Naive B cell (primary cell): ENCODE data around the gene CLK2. TPM values are rescaled to one million over a fixed set of nuclear protein-coding genes. Genes with fewer than 3 reads are reported as not detected.

ENCODE experiments used
- ATAC-seq, 2 donors: fragments of 150-1000 bp; cut with Tn5 transposase; 2 replicates each; pipeline ENCODE4 v1.10.0; 2021; ENCODE audit warnings: low read depth in 2 of 2, mild to moderate bottlenecking in 2 of 2, moderate library complexity in 2 of 2
- DNase-seq: peaks from one replicate; pipeline ENCODE4 v3.0.0; 2022
- H3K27ac Mint-ChIP-seq, 6 donors: one replicate each; pipeline ENCODE4 v1.8.0; 2020 to 2022; ENCODE audit warnings: mild to moderate bottlenecking in 6 of 6, mixed read lengths in 6 of 6, moderate library complexity in 5 of 6, inconsistent platforms in 2 of 6
- H3K27me3 Mint-ChIP-seq, 3 donors: one replicate each; pipeline ENCODE4 v1.8.0; 2021 to 2022; ENCODE audit warnings: mixed read lengths in 3 of 3, mild to moderate bottlenecking in 1 of 3
- H3K36me3 Mint-ChIP-seq, 2 donors: one replicate each; pipeline ENCODE4 v1.8.0; 2020 to 2022; ENCODE audit warnings: mixed read lengths in 2 of 2, inconsistent platforms in 1 of 2, mild to moderate bottlenecking in 1 of 2
- H3K4me1 Mint-ChIP-seq, 3 donors: one replicate each; pipeline ENCODE4 v1.8.0; 2020 to 2022; ENCODE audit warnings: mixed read lengths in 3 of 3, inconsistent platforms in 1 of 3, mild to moderate bottlenecking in 1 of 3, moderate library complexity in 1 of 3
- H3K4me3 Mint-ChIP-seq, 8 donors: one replicate each; pipeline ENCODE4 v1.8.0; 2020 to 2022; ENCODE audit warnings: mild to moderate bottlenecking in 8 of 8, mixed read lengths in 8 of 8, moderate library complexity in 8 of 8, inconsistent platforms in 2 of 8
- H3K9me3 Mint-ChIP-seq, 7 donors: one replicate each; pipeline ENCODE4 v1.8.0; 2020 to 2022; ENCODE audit warnings: mixed read lengths in 7 of 7, mild to moderate bottlenecking in 5 of 7, inconsistent platforms in 2 of 7, moderate library complexity in 1 of 7
- polyA plus RNA-seq, 6 donors: library from polyadenylated mRNA; unstranded; fragments of 300-500 nt; fragmentation: Illumina TruSeq; gene quantifications; one replicate each; pipeline ENCODE4 v1.2.3, GENCODE V29; 2021; ENCODE audit warnings: low read depth in 6 of 6

CLK2 gene
- polyA plus RNA-seq, 6 donors from 2014 or later: 11.6 to 28.2 (median 18.1) TPM

GRCh38 chr1:155307247-155307740, 34.0 kb upstream of the CLK2 start:
- H3K4me3 Mint-ChIP-seq: peak overlapping the region in 4 of 8 donors; percentile 30 to 99 (median 68)
- peak overlapping the region in 5 of 6 donors; percentile 88 to 98 (median 95) for H3K27ac Mint-ChIP-seq
- H3K4me1 Mint-ChIP-seq: peaks cover 22 to 37% (median 22%) of the 10 kb centered on the region in 3 donors
- DNase-seq (no peak), ATAC-seq (no peak)
- peaks cover 0 to 7% (median 0%) of the 10 kb centered on the region in 3 donors for H3K27me3 Mint-ChIP-seq
- no peaks in the 10 kb centered on the region for H3K9me3 Mint-ChIP-seq
- no peaks in the 10 kb centered on the region for H3K36me3 Mint-ChIP-seq

DNA sequence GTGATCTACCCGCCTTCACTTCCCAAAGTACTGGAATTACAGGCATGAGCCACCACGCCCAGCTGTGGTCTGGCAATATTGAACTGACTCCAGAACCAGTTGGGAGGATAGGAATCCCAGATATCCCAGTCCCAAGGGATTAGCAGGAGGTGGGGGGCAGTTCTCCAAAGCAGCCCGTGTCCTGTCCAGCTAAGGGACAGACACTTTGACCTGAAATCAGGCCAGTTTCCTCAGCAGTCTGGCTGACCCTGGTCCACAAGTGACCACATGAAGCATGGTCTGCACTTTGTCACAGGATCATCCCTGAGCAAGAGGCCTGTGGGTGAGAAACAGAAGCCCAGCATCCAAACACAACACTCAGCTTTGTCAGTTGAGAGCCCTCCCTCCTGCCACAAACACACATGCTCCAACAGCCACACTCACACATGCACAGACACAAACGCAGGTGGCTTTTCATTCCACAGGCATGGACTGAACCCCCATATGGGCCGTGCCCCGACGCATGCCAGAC, 32.6 kb upstream of the CLK2 start:
- Mint-ChIP-seq H3K36me3 (no peaks in the 10 kb centered on the region), H3K9me3 (no peaks in the 10 kb centered on the region), H3K4me1 (peaks cover 14 to 31% (median 16%) of the 10 kb centered on the region in 3 donors), H3K27ac (peak overlapping the region in 1 of 6 donors; percentile 50), H3K4me3 (peak overlapping the region in 2 of 8 donors; percentile 9 to 61), H3K27me3 (peaks cover 0 to 7% (median 0%) of the 10 kb centered on the region in 3 donors)
- ATAC-seq (no peak), DNase-seq (no peak)

DNA sequence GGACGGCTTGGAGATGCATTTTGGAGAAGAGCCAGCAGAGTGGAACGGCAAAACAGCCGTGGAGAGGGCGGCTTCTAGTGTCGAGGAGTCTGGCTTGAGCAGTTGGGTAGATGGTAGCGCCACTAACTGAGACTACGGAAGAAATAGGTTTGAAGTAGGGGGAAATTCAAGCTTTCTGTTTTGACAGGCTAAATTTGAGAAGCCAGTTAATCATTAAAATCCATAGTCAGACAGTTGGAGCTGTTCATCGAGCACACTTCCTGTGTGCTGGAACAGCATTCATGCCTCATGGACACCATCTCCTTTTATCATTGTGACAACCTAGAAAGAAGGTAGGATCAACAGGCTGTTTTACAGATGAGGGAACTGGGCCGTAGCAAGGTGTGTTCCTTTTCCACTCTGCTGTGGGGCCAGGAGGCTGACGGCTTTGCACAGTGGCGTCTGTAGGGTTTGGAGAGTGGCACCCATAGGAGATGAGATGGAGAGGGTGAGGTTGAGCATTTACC, 31.3 kb upstream of the CLK2 start:
- DNase-seq (no peak), ATAC-seq (no peak)
- Mint-ChIP-seq H3K27me3 (peaks cover 0 to 7% (median 0%) of the 10 kb centered on the region in 3 donors), H3K4me3 (peak overlapping the region in 1 of 8 donors; percentile 22), H3K4me1 (peaks cover 6 to 20% (median 9%) of the 10 kb centered on the region in 3 donors), H3K36me3 (no peaks in the 10 kb centered on the region), H3K9me3 (no peaks in the 10 kb centered on the region), H3K27ac (peak overlapping the region in 1 of 6 donors; percentile 66)

DNA sequence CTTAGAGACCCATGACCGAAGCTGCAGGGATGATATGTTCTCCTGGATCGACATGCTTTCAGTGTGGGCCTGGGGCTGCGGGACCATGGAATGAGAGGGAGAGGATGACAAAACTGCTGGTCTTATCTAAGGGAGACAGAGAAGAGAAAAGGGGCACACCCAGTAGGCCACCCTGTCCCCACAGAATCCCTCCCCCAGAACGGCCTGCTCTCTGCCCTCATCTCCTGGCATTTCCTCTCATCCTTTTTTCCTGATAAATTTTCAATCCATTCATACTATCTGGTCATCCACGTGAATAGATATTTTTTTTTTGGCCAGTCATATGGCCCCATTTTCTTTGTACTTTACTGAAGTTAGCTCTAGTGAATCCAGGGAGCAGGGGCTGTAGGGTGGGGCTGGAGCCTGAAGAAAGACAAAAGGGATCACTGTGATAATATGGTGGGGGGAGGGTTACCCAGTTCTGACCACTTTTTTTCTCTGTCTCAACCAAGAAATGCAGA, 28.1 kb upstream of the CLK2 start, which contains the start of gene PKLR:
Gene PKLR, minus strand, starts transcription at position 97 of the 500 bp plus-strand sequence. Its CDS starts 43 bp downstream, at position 54.
- H3K4me3 Mint-ChIP-seq: no peak within 1 kb of the TSS
- peaks cover 15 to 29% (median 18%) of the 10 kb centered on the region in 3 donors for H3K27me3 Mint-ChIP-seq
- H3K4me1 Mint-ChIP-seq: peaks cover 0 to 10% (median 6%) of the 10 kb centered on the region in 3 donors
- ATAC-seq (no peak), DNase-seq (no peak)
- peak within 1 kb of the TSS in 1 of 6 donors; percentile 58 for H3K27ac Mint-ChIP-seq
- H3K36me3 Mint-ChIP-seq: no peaks in the 10 kb centered on the region
- H3K9me3 Mint-ChIP-seq: peaks cover 0 to 3% (median 0%) of the 10 kb centered on the region in 7 donors

DNA sequence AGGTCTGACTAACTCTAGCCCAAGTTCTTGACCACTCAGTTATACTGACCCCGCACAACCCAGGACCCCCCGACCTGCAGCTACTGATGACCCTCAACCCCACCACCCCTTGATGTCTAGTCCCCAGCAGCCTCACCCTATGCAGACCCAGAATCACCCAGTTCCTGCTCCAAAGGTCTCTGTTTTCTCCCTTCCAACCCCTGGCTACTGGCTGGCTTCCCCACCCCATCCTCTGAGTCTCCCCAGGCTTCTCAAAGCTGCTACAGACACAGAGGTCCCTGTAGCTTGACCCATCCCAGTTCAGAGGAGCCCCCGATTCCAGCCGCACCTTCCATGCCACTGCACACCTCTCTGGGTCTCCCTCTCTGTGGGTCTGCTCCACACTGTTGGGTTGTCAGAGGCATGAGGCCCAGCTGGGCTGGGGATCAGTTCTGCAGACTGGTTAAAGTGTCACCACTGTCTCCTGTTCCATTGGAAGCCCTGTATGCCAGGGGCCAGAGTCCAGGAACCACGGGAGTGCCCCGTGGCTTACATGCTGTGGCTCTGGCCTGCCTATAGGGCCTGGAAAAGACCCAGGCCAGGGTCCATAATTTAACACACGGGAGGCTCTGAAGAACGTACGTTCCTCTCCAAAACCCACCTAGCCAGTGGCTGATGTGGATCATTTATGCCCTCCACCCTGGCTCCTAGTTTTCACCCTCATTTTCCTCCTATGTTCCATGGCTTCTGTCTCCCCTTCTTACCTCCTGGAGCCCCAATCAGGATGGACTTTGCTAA, 27.4 kb upstream of the CLK2 start:
- Mint-ChIP-seq H3K27ac (peak overlapping the region in 1 of 6 donors; percentile 58), H3K27me3 (peaks cover 21 to 36% (median 24%) of the 10 kb centered on the region in 3 donors), H3K4me3 (no peak overlapping the region), H3K4me1 (peaks cover 0 to 8% (median 6%) of the 10 kb centered on the region in 3 donors), H3K36me3 (no peaks in the 10 kb centered on the region), H3K9me3 (peaks cover 0 to 3% (median 0%) of the 10 kb centered on the region in 7 donors)
- ATAC-seq (no peak), DNase-seq (no peak)

DNA sequence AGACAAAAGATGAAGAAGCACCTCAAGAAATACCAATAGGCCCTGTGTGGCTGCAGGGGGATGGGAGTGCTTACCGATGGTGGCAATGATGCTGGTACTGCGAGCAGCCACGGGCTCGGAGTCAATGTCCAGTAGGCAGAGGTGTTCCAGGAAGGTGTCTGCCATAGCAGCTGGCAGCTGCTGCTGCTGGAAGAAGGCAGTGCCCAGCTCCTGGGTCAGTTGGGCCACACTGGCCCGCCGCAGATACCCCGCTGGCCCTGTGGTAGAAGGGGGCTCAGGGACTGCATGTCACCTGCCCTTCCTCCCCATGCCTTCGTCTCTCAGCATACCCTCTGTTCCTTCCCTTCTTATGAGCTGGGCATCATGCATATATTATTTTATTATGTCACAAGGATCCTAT, 26.7 kb upstream of the CLK2 start:
- Mint-ChIP-seq H3K9me3 (peaks cover 0 to 3% (median 0%) of the 10 kb centered on the region in 7 donors), H3K4me1 (peaks cover 0 to 10% (median 8%) of the 10 kb centered on the region in 3 donors), H3K36me3 (no peaks in the 10 kb centered on the region), H3K4me3 (no peak overlapping the region), H3K27me3 (peaks cover 25 to 40% (median 30%) of the 10 kb centered on the region in 3 donors), H3K27ac (no peak overlapping the region)
- ATAC-seq: no peak
- DNase-seq: no peak

GRCh38 chr1:155297384-155297783, 24.1 kb upstream of the CLK2 start:
- Mint-ChIP-seq H3K36me3 (no peaks in the 10 kb centered on the region), H3K27ac (no peak overlapping the region), H3K9me3 (peaks cover 0 to 3% (median 0%) of the 10 kb centered on the region in 7 donors), H3K27me3 (peaks cover 35 to 48% (median 41%) of the 10 kb centered on the region in 3 donors), H3K4me3 (no peak overlapping the region), H3K4me1 (peaks cover 0 to 12% (median 12%) of the 10 kb centered on the region in 3 donors)
- ATAC-seq (no peak), DNase-seq (no peak)

- Mint-ChIP-seq H3K27ac (no peak overlapping the region), H3K4me1 (peaks cover 0 to 12% (median 12%) of the 10 kb centered on the region in 3 donors), H3K9me3 (peaks cover 0 to 3% (median 0%) of the 10 kb centered on the region in 7 donors), H3K27me3 (peaks cover 35 to 51% (median 44%) of the 10 kb centered on the region in 3 donors), H3K4me3 (peak overlapping the region in 1 of 8 donors; percentile 48), H3K36me3 (no peaks in the 10 kb centered on the region)
- ATAC-seq: no peak
- DNase-seq: no peak
Observed at GRCh38 chr1:155296661-155297060, 23.4 kb upstream of the CLK2 start.

DNA sequence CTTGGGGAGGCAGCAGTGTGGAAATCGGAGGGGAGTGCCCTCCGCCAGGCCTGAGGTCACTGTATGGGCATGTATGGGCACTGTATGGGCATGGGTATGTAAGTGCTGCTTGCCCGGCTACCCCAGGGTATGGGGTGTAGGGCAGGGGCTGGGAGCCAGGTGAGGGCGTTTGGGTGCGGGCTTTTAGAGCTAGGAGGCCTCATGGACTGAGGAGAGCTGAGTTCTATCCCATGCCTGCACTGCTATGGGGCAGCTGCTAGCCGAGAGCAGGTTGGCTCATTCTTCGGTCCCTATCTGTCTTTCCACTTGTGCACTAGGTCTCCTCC, 22.6 kb upstream of the CLK2 start:
- no peaks in the 10 kb centered on the region for H3K36me3 Mint-ChIP-seq
- H3K27me3 Mint-ChIP-seq: peaks cover 35 to 54% (median 50%) of the 10 kb centered on the region in 3 donors
- DNase-seq (no peak), ATAC-seq (no peak)
- H3K27ac Mint-ChIP-seq: no peak overlapping the region
- peak overlapping the region in 1 of 8 donors; percentile 22 for H3K4me3 Mint-ChIP-seq
- peaks cover 0 to 12% (median 12%) of the 10 kb centered on the region in 3 donors for H3K4me1 Mint-ChIP-seq
- H3K9me3 Mint-ChIP-seq: peaks cover 0 to 3% (median 0%) of the 10 kb centered on the region in 7 donors

DNA sequence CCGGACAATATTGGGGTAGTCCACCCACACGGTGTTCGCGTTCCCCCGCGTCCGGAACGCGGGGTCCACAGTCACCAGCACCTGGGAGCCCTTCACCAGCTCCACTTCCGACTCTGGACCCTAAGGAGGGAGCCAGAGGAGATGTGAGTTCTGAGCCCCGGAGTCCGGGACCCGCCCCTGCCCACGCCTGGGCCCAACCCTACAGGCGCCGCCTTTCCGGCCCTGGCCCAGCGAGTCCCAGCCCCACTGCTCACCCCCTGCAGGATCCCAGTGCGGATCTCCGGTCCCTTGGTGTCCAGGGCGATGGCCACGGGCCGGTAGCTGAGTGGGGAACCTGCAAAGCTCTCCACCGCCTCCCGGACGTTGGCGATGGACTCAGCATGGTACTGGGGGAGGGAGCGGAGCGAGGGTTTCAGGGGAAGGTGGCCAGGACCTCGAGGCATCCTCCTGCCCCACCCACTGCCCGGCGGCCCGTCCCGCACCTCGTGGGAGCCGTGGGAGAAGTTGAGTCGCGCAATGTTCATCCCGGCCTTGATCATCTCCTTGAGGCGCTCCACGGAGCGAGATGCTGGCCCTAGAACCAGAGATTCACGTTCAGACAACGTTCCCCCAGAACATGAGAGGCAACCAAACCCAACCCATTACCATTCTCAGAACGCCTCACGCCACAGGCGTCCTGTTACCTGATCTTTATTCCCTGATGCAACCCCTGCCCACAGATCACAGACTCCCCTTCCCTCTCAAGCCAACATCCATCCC, 22.1 kb upstream of the CLK2 start:
- ATAC-seq (no peak), DNase-seq (no peak)
- peaks cover 0 to 3% (median 0%) of the 10 kb centered on the region in 7 donors for H3K9me3 Mint-ChIP-seq
- H3K27me3 Mint-ChIP-seq: peaks cover 35 to 54% (median 52%) of the 10 kb centered on the region in 3 donors
- H3K4me1 Mint-ChIP-seq: peaks cover 0 to 12% (median 12%) of the 10 kb centered on the region in 3 donors
- peak overlapping the region in 1 of 8 donors; percentile 22 for H3K4me3 Mint-ChIP-seq
- H3K27ac Mint-ChIP-seq: no peak overlapping the region
- H3K36me3 Mint-ChIP-seq: no peaks in the 10 kb centered on the region

- Mint-ChIP-seq H3K4me1 (peaks cover 0 to 12% (median 12%) of the 10 kb centered on the region in 3 donors), H3K9me3 (peaks cover 0 to 3% (median 0%) of the 10 kb centered on the region in 7 donors), H3K4me3 (peak overlapping the region in 4 of 8 donors; percentile 9 to 76 (median 38)), H3K27me3 (peaks cover 35 to 59% (median 54%) of the 10 kb centered on the region in 3 donors), H3K27ac (no peak overlapping the region), H3K36me3 (no peaks in the 10 kb centered on the region)
- no peak for DNase-seq
- no peak for ATAC-seq
Observed at GRCh38 chr1:155294520-155295182, 21.3 kb upstream of the CLK2 start.

GRCh38 chr1:155293086-155293749, 19.9 kb upstream of the CLK2 start:
- H3K27me3 Mint-ChIP-seq: peaks cover 35 to 59% (median 48%) of the 10 kb centered on the region in 3 donors
- peaks cover 0 to 12% (median 12%) of the 10 kb centered on the region in 3 donors for H3K4me1 Mint-ChIP-seq
- ATAC-seq: no peak
- peak overlapping the region in 1 of 6 donors; percentile 71 for H3K27ac Mint-ChIP-seq
- no peak overlapping the region for H3K4me3 Mint-ChIP-seq
- DNase-seq: no peak
- H3K36me3 Mint-ChIP-seq: no peaks in the 10 kb centered on the region
- peaks cover 0 to 3% (median 0%) of the 10 kb centered on the region in 7 donors for H3K9me3 Mint-ChIP-seq
